Neuronal stem cell (in vitro differentiated cells): ENCODE results near the gene PRPF38B.

Experiments
- DNase-seq: peaks from one replicate; pipeline ENCODE4 v3.0.0-alpha.2; 2013; ENCODE audit warnings: low spot score
- H2AFZ ChIP-seq: one replicate; pipeline ENCODE4 v1.6.1; 2013; ENCODE audit warnings: mild to moderate bottlenecking, low read length, inconsistent platforms
- H2AK5ac ChIP-seq: 2 replicates; pipeline ENCODE4 v1.6.1; 2013; ENCODE audit warnings: low read depth, mild to moderate bottlenecking, inconsistent platforms, low read length, moderate library complexity, mixed read lengths
- H2BK120ac ChIP-seq: 2 replicates; pipeline ENCODE4 v1.6.1; 2013; ENCODE audit warnings: low read depth, mild to moderate bottlenecking, inconsistent platforms, low read length, moderate library complexity, mixed read lengths
- H2BK12ac ChIP-seq: one replicate; pipeline ENCODE4 v1.6.1; 2013; ENCODE audit warnings: low read length, inconsistent platforms
- H2BK15ac ChIP-seq: 2 replicates; pipeline ENCODE4 v1.6.1; 2013; ENCODE audit warnings: mild to moderate bottlenecking, low read length, inconsistent platforms, mixed read lengths
- H2BK5ac ChIP-seq: one replicate; pipeline ENCODE4 v1.6.1; 2013; ENCODE audit warnings: inconsistent platforms, mild to moderate bottlenecking, low read length, moderate library complexity
- H3K14ac ChIP-seq: one replicate; pipeline ENCODE4 v1.6.1; 2013; ENCODE audit warnings: low read length, inconsistent platforms
- H3K18ac ChIP-seq: 2 replicates; pipeline ENCODE4 v1.6.1; 2013; ENCODE audit warnings: low read length, inconsistent platforms
- H3K23ac ChIP-seq: 2 replicates; pipeline ENCODE4 v1.6.1; 2013; ENCODE audit warnings: low read depth, mild to moderate bottlenecking, mixed read lengths, low read length, inconsistent platforms; ENCODE audit not compliant: poor library complexity
- H3K27ac ChIP-seq: replicated peaks from 3 replicates; pipeline ENCODE4 v1.5.1; 2013; ENCODE audit warnings: low read length, inconsistent platforms
- H3K27me3 ChIP-seq, 3 experiments: 2 replicates each; pipeline ENCODE4 v1.6.1; 2013; ENCODE audit warnings: low read length in 3 of 3, mild to moderate bottlenecking in 2 of 3, inconsistent platforms in 1 of 3, low read depth in 1 of 3, mixed read lengths in 1 of 3, moderate library complexity in 1 of 3; ENCODE audit not compliant: control insufficient read depth in 3 of 3, insufficient read depth in 3 of 3
- H3K36me3 ChIP-seq, 2 donors: replicated peaks in 1 of 2; 2 replicates each; pipeline ENCODE4 v1.6.1; 2013; ENCODE audit warnings: low read length in 2 of 2; ENCODE audit not compliant: control insufficient read depth in 2 of 2, insufficient read depth in 2 of 2
- H3K4ac ChIP-seq: 2 replicates; pipeline ENCODE4 v1.6.1; 2013; ENCODE audit warnings: inconsistent platforms, mild to moderate bottlenecking, low read length, moderate library complexity
- H3K4me1 ChIP-seq, 2 donors: 1 replicate in 1 of 2; 2 replicates in 1 of 2; pipeline ENCODE4 v1.6.1; 2013; ENCODE audit warnings: low read length in 2 of 2, low read depth in 1 of 2; ENCODE audit not compliant: control insufficient read depth in 2 of 2, insufficient read depth in 1 of 2
- H3K4me2 ChIP-seq: one replicate; pipeline ENCODE4 v1.6.1; 2013; ENCODE audit warnings: mild to moderate bottlenecking, low read length, inconsistent platforms; ENCODE audit not compliant: insufficient read depth, poor library complexity, severe bottlenecking
- H3K4me3 ChIP-seq, 2 donors: 2 replicates each; pipeline ENCODE4 v1.5.1; 2013; ENCODE audit warnings: low read length in 2 of 2, mild to moderate bottlenecking in 2 of 2, inconsistent platforms in 1 of 2, moderate library complexity in 1 of 2
- H3K79me1 ChIP-seq: one replicate; pipeline ENCODE4 v1.6.1; 2013; ENCODE audit warnings: low read depth, mild to moderate bottlenecking, inconsistent platforms, low read length, moderate library complexity
- H3K9ac ChIP-seq: one replicate; pipeline ENCODE4 v1.6.1; 2013; ENCODE audit warnings: mild to moderate bottlenecking, low read depth, low read length, inconsistent platforms; ENCODE audit not compliant: poor library complexity
- H3K9me3 ChIP-seq, 2 donors: replicated peaks in 1 of 2; 2 replicates each; pipeline versions ENCODE3 to v1.6.1; 2013; ENCODE audit warnings: low read length in 2 of 2, mild to moderate bottlenecking in 2 of 2, inconsistent platforms in 1 of 2, low read depth in 1 of 2, mixed read lengths in 1 of 2, moderate library complexity in 1 of 2; ENCODE audit not compliant: control insufficient read depth in 2 of 2, insufficient read depth in 1 of 2
- H4K8ac ChIP-seq: one replicate; pipeline ENCODE4 v1.6.1; 2013; ENCODE audit warnings: low read depth, mild to moderate bottlenecking, inconsistent platforms, low read length, moderate library complexity
- H4K91ac ChIP-seq: one replicate; pipeline ENCODE4 v1.6.1; 2013; ENCODE audit warnings: low read length, low read depth, mild to moderate bottlenecking, inconsistent platforms; ENCODE audit not compliant: poor library complexity
- WGBS, 2 donors: extraction: QIAGEN DNeasy Blood & Tissue Kit; methylation state at CpG; one replicate each; pipeline ENCODE4 v1.1.7; 2013; ENCODE audit warnings: missing lambda C conversion rate in 2 of 2, mixed read lengths in 1 of 2; ENCODE audit not compliant: insufficient read length in 2 of 2, insufficient replicate concordance in 1 of 2; ENCODE audit errors: extremely low coverage in 2 of 2; 5-methylcytosine and 5-hydroxymethylcytosine counted together

The PRPF38B gene

GRCh38 chr1:108657356-108658080 is 34.6 kb upstream of the PRPF38B start:
- H2BK12ac ChIP-seq = no peak overlapping the region
- no peak overlapping the region for H3K14ac ChIP-seq
- H2AK5ac ChIP-seq = no peak overlapping the region
- H3K4me2 ChIP-seq = no peak overlapping the region
- H3K9ac ChIP-seq = no peak overlapping the region
- no peak overlapping the region for H3K4ac ChIP-seq
- no peak overlapping the region for H2BK15ac ChIP-seq
- no peaks in the 10 kb centered on the region for H3K79me1 ChIP-seq
- no peak overlapping the region for H2BK120ac ChIP-seq
- H3K18ac ChIP-seq = no peak overlapping the region
- no peak overlapping the region for H3K4me3 ChIP-seq
- H2AFZ ChIP-seq = no peak overlapping the region
- H2BK5ac ChIP-seq = no peak overlapping the region
- no peak for DNase-seq
- no peak overlapping the region for H3K23ac ChIP-seq
- H3K27me3 ChIP-seq = peaks cover 0 to 15% (median 13%) of the 10 kb centered on the region in 3 experiments
- H4K91ac ChIP-seq = no peak overlapping the region
- H3K9me3 ChIP-seq = peaks cover 0 to 12% of the 10 kb centered on the region in 2 donors
- no CpG with 5 or more reads among the region's 5 CpGs for WGBS, 2 donors
- no peak overlapping the region for H4K8ac ChIP-seq
- H3K36me3 ChIP-seq = no peaks in the 10 kb centered on the region
- no peak overlapping the region for H3K27ac ChIP-seq
- H3K4me1 ChIP-seq = peaks cover 0 to 3% of the 10 kb centered on the region in 2 donors

- peak within 1 kb of the TSS in 1 of 2 donors; percentile 86 for H3K4me3 ChIP-seq
- no peaks in the 10 kb centered on the region for H3K79me1 ChIP-seq
- H2BK120ac ChIP-seq = peak within 1 kb of the TSS; percentile 29
- peak within 1 kb of the TSS; percentile 92 for H4K91ac ChIP-seq
- H3K4ac ChIP-seq = no peak within 1 kb of the TSS
- peak within 1 kb of the TSS; percentile 81 for H3K4me2 ChIP-seq
- H3K9me3 ChIP-seq = peaks cover 0 to 12% of the 10 kb centered on the region in 2 donors
- H3K27ac ChIP-seq = no peak within 1 kb of the TSS
- no peak within 1 kb of the TSS for H3K23ac ChIP-seq
- H3K36me3 ChIP-seq = no peaks in the 10 kb centered on the region
- no CpG with 5 or more reads among the region's 81 CpGs for WGBS, 2 donors
- H3K18ac ChIP-seq = peak within 1 kb of the TSS; percentile 95
- peak within 1 kb of the TSS; percentile 15 for H2BK5ac ChIP-seq
- peak within 1 kb of the TSS; percentile 95 for H2BK15ac ChIP-seq
- peak within 1 kb of the TSS; percentile 78 for H2AFZ ChIP-seq
- H2BK12ac ChIP-seq = no peak within 1 kb of the TSS
- no peak within 1 kb of the TSS for H2AK5ac ChIP-seq
- H3K27me3 ChIP-seq = peaks cover 0 to 22% (median 13%) of the 10 kb centered on the region in 3 experiments
- peaks cover 0 to 3% of the 10 kb centered on the region in 2 donors for H3K4me1 ChIP-seq
- no peak within 1 kb of the TSS for H3K14ac ChIP-seq
- H4K8ac ChIP-seq = peak within 1 kb of the TSS; percentile 70
- DNase-seq = peak; percentile 33
- H3K9ac ChIP-seq = peak within 1 kb of the TSS; percentile 93
Observed at GRCh38 chr1:108661030-108661609, 31.0 kb upstream of the PRPF38B start, which contains the start of gene HENMT1. TSS of gene HENMT1 (minus strand) at chr1:108661093. CDS start at chr1:108659884, 1,209 bp downstream.

- Histone ChIP-seq H3K23ac (no peak overlapping the region), H3K4ac (no peak overlapping the region), H4K8ac (no peak overlapping the region), H2AFZ (no peak overlapping the region), H3K79me1 (no peaks in the 10 kb centered on the region), H2AK5ac (no peak overlapping the region), H3K9me3 (peaks cover 0 to 12% of the 10 kb centered on the region in 2 donors), H3K36me3 (no peaks in the 10 kb centered on the region), H3K18ac (no peak overlapping the region), H2BK120ac (no peak overlapping the region), H2BK15ac (no peak overlapping the region), H3K4me2 (no peak overlapping the region), H3K9ac (no peak overlapping the region), H2BK12ac (no peak overlapping the region), H2BK5ac (no peak overlapping the region), H3K14ac (no peak overlapping the region), H4K91ac (no peak overlapping the region), H3K27ac (no peak overlapping the region), H3K4me1 (peaks cover 0 to 3% of the 10 kb centered on the region in 2 donors), H3K27me3 (peaks cover 0 to 22% (median 13%) of the 10 kb centered on the region in 3 experiments), H3K4me3 (no peak overlapping the region)
- no CpG with 5 or more reads among the region's 2 CpGs for WGBS, 2 donors
- DNase-seq = no peak
Observed at GRCh38 chr1:108663074-108663473, 29.0 kb upstream of the PRPF38B start.

GRCh38 chr1:108664481-108664880 is 27.6 kb upstream of the PRPF38B start:
- no peak overlapping the region for H3K4me2 ChIP-seq
- H3K4me1 ChIP-seq = peaks cover 0 to 3% of the 10 kb centered on the region in 2 donors
- H4K91ac ChIP-seq = no peak overlapping the region
- peaks cover 0 to 12% of the 10 kb centered on the region in 2 donors for H3K9me3 ChIP-seq
- H2BK15ac ChIP-seq = no peak overlapping the region
- no peaks in the 10 kb centered on the region for H3K36me3 ChIP-seq
- H4K8ac ChIP-seq = no peak overlapping the region
- H3K9ac ChIP-seq = no peak overlapping the region
- peak overlapping the region; percentile 50 for H2AFZ ChIP-seq
- peaks cover 0 to 22% (median 13%) of the 10 kb centered on the region in 3 experiments for H3K27me3 ChIP-seq
- no CpG with 5 or more reads among the region's 6 CpGs for WGBS, 2 donors
- H3K23ac ChIP-seq = no peak overlapping the region
- no peak overlapping the region for H3K4me3 ChIP-seq
- no peak overlapping the region for H2BK5ac ChIP-seq
- no peak overlapping the region for H2AK5ac ChIP-seq
- H3K14ac ChIP-seq = no peak overlapping the region
- H3K18ac ChIP-seq = no peak overlapping the region
- no peak for DNase-seq
- no peak overlapping the region for H2BK12ac ChIP-seq
- H3K79me1 ChIP-seq = no peaks in the 10 kb centered on the region
- no peak overlapping the region for H2BK120ac ChIP-seq
- H3K4ac ChIP-seq = no peak overlapping the region
- H3K27ac ChIP-seq = no peak overlapping the region
